Measurements from ENCODE around the gene HSPBAP1.
A peak's percentile ranks its signal among the peaks of the same experiment; 100 is the strongest.

HSPBAP1 gene, protein sequence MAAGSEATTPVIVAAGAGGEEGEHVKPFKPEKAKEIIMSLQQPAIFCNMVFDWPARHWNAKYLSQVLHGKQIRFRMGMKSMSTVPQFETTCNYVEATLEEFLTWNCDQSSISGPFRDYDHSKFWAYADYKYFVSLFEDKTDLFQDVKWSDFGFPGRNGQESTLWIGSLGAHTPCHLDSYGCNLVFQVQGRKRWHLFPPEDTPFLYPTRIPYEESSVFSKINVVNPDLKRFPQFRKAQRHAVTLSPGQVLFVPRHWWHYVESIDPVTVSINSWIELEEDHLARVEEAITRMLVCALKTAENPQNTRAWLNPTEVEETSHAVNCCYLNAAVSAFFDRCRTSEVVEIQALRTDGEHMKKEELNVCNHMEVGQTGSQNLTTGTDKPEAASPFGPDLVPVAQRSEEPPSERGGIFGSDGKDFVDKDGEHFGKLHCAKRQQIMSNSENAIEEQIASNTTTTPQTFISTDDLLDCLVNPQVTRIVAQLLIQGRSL

DNA sequence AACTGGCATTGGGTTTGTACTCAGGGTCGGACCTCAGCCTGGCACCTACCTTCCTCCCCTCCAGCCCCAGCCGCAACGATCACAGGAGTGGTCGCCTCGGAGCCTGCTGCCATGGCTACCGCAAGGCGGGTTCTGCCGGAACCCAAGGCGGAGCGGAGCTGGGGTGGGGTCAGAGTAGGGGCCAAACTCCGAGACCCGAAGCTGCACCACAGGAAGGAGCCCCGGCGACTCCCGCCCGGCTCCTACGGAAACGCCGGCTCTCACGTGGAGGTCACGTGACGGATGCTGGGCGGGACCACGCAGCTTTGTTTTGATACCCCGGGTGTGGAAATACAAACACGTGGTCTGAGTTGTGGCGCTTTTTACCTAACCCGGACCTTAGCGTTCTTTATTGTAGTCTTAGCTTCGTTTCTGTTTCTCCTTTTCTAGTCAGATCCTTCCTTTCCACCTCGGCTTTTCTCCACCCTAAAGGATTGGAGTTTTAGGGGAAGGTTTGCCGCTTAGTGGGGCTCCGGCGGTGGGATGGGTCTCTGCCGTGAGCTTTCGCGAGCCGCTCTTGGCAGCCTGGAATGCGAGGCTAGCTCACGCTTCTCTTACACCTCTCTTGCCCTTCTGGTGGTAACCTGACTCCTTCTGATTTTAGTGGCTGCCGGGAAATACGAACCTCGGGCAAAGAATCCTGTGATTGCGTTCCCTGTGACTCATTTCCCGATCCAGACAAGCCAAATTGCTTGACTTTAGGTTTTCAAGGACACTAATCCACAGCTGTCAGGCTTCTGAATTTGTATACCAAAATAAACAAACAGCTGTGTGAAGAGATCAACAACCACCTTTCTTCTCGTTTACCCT is at the start of gene HSPBAP1:
Gene HSPBAP1, minus strand, starts transcription at position 264 of the 849 bp plus-strand sequence. Its CDS starts 151 bp downstream, at position 113.
- no peak for FAIRE-seq

DNA sequence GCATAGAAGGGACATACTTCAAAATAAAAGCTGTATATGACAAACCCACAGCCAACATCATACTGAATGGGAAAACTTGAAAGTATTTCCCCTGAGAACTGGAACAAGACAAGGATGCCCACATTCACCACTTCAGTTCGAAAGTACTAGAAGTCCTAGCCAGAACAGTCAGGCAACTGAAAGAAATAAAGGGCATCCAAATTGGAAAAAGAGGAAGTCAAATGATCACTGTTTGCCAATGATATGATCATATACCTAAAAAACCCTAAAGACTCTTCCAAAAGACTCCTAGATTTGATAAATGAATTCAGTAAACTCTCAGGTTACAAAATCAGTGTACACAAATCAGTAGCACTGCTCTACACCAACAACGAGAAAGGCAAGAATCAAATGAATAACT is 42.0 kb upstream of the HSPBAP1 start:
- no peak for FAIRE-seq

DNA sequence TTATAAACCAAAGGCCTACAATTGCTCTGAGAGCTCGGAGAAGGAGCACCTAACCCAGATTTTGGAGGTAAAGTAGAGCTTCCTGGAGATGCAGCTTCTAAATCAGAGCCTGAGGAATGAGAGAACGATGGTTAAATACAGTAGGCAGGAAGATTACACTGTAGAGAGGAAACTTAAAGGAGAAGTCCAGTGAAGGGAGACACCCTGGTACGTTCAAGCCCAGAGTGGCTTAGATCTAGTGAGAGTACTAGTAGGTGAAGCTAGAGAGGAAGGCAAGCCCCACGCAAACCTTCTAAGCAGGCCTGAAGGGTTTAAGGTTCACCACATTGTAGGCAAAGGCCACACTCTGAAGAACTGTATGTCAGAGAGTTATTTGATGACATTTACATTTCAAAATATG is 34.6 kb upstream of the HSPBAP1 start:
- FAIRE-seq, result no peak

GRCh38 chr3:122826278-122826677 is 32.6 kb upstream of the HSPBAP1 start:
- no peak for FAIRE-seq

DNA sequence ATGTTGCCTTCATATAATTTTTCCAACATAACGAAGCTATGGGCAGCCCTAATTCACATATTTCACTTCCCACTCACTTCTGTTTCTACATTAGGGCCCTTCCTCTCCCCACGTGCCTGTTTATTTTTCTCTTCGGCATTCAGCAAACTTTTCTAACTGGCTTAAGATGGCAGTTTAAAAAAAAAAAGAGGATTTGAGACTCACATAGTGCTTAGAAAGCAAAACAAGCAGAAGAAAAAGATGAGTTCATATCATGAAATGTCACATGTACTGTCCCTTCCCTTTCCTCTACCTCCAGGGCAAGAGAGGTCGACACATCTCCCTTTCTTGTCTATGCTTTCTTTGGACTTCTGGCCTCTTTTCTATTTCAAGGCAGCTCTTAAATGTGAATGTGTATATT is 31.8 kb upstream of the HSPBAP1 start:
- FAIRE-seq, result no peak

DNA sequence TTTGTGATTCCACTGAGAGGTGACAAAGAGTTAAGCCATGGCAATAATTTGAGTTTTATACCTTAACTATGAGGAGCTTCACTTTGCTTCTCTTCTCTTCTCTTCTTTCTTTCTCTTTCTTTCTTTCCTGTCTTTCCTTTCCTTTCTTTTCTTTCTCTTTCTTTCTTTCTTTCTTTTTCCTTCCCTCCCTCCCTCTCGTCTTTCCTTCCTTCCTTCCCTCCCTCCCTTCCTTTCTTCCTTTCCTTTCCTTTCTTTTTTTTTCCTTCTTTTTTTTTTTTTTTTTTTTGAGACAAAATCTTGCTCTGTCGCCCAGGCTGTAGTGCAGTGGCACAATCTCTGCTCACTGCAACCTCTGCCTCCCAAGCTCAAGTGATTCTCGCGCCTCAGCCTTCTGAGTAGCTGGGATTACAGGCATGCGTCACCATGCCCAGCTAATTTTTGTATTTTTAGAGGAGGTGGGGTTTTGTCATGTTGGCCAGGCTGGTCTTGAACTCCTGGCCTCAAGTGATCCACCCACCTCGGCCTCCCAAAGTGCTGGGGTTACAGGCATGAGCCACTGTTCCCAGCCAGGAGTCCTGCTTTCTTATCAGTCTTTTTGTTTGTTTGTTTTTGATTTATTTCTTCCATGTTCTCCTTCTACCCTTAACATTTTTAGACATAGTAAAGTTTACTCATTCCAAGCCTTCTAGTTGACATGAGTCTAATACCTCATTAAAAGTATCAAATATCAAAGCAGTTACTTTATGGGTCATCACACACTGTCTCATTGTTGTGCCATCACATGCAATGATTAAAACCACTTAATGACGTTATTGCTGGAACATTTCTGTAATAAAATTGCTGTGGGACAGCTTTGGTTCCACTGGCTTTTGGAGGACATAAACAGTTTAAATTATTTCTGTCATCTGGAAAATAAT is 31.1 kb upstream of the HSPBAP1 start:
- no peak for FAIRE-seq

DNA sequence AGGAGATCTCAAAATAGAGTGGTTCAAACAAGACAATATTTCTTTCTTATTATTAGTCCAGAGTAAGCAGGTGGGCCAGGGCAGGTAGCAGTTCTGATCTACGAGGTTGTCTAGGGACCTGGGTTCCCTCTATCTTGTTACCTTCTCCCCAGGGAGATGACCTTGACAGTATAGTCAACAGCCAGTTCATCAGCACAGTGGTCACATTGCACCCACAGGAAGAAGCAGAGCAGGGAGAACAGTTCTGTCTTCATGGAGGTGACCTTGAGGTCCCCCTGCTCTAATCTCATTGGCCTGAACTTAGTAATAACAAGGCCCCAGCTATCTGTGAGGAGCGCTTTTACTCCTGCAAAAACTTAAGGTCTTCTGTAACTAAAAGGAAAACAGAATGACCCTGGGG is 23.0 kb upstream of the HSPBAP1 start:
- FAIRE-seq, result no peak

DNA sequence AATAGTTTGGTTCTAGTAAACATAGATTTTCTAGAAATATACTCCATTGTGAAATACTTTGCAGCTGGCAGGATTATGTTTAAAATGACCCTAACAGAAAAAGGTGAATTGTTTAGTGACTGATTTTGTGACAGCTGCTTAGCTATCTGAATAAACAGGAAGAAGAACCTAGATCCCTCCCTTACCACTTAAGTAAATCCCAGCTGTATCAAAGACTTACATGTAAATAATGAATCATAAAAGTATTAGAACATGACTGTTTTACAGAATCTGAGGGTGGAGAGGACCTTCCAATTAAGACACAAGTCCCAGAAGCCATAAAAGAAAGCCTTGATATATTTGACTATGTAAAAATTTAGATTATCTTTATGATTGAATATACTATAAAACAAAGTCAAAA is 17.1 kb upstream of the HSPBAP1 start:
- peak; percentile 79 for FAIRE-seq

DNA sequence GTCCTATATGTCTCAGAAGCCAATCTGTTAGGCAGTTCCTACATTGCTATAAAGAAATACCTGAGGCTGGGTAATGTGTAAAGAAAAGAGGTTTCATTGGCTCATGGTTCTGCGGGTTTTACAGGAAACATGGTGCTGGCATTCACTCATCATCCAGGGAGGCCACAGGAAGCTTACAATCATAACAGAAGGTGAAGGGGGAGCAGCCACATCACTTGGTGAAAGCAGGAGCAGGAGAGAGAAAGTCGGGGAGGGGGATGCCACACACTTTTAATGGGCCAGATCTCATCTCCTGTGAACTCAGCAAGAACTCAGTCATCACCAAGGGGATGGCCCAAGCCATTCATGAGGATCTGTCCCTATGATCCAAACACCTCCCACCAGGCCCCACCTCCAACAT is 10.3 kb upstream of the HSPBAP1 start:
- no peak for FAIRE-seq

- no peak for FAIRE-seq
Observed at GRCh38 chr3:122802323-122802722, 8.7 kb upstream of the HSPBAP1 start.

DNA sequence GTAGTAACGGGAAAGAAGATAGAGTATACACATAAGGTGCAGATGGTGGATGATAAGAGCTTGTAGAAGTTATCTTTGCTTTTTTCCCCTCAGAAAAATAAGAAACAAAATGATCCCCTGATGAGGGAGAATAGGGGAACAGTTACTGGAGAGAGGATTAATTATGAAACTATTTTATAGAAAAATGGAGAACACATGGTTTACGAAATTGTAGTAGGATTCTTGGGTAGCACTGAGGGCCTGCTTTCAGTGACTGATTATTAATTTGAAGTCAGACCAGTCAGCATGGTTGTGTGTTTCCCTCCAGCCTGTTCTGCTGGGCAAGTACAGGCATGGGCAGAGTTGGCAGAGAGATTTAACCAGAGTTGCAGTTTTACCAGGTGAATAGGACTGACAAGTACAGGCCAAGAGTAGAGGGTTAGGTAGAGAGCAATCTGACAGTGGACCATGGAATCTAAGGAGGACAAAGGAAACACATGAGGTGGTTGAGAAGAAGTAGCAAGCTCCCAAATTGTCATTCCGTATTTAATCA is 7.1 kb upstream of the HSPBAP1 start:
- FAIRE-seq, result no peak

GRCh38 chr3:122800031-122800430 is 6.4 kb upstream of the HSPBAP1 start:
- FAIRE-seq, result no peak

DNA sequence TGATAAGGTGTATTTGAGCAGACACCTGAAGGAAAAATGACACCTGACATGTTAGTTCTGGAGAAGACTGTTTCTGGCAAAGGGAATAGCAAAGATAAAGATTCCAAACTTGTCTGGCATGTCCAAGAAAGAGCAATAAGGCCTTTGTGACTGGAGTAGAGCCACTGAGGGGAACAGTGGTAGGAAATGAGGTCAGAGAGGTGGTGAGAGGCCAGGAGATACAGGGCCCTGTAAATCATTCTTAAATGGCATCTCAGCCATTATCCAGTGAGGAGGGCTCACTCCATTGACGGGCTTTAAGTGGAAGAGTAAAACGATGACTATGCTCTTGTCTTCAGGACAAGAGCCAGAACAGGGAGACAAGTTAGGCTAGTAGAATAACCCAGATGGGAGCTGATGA is 5.7 kb upstream of the HSPBAP1 start:
- no peak for FAIRE-seq

GRCh38 chr3:122797291-122797690 is 3.7 kb upstream of the HSPBAP1 start:
- no peak for FAIRE-seq

DNA sequence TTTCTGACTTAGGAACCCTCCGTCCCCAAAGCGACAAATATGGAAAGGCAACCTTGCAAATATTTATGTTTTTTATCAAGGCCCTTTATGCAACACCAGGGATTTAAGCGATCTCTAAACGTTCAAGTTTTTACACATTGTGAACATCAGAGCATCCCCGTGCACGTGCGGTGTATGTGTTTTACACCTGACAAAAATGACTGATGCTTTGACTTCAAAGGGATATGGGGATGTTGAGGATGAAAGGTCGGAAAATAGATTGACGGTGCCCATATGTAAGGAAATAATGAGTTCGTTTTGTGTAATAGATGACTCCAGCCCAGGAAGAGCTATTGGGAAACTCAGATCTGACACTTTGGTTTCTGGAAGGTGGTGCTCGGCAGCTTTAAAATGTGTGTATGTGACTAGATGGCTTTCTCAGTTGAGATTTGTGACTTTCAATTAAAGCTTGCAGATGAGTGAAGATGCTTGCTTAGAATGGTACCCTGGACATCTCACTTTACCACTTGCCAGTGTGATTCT is 2.1 kb upstream of the HSPBAP1 start:
- no peak for FAIRE-seq

DNA sequence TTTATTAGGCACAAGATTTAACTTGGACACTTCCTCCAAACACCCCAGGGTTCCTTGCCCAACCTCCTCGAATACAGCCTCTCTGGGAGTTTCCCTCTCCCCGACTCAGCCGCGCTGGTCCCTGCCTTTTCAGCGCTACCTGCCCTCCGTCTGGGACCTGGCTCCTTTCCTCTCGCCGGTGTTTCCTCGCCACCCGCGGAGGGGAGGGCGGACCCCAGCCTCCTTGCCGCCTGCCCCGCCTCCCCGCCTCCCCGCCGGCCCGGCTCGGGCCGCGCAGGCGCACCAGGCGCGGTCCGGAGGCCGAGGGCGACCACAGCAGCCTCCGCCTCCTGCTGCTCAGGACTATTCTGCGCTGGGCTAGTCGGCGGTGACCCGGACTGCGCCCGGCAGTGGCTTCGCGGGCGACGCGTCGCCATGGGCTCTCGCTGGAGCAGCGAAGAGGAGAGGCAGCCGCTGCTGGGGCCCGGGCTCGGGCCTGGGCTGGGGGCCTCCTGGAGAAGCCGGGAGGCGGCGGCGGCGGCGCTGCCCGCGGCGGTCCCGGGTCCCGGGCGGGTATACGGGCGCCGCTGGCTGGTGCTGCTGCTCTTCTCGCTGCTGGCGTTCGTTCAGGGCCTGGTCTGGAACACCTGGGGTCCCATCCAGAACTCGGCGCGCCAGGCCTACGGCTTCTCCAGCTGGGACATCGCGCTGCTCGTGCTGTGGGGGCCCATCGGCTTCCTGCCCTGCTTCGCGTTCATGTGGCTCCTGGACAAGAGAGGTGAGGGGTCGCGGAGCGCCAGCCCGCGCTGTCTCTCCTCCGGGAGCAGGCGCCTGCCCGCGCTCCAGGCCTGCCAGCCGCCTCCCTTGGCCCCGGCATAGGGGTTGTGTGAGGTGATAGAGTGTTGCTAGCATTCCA is 1.4 kb upstream of the HSPBAP1 start, which contains the start of gene SLC49A4:
Gene SLC49A4, plus strand, starts transcription at position 291 of the 895 bp plus-strand sequence. Its CDS starts 124 bp downstream, at position 415.
- no peak for FAIRE-seq

DNA sequence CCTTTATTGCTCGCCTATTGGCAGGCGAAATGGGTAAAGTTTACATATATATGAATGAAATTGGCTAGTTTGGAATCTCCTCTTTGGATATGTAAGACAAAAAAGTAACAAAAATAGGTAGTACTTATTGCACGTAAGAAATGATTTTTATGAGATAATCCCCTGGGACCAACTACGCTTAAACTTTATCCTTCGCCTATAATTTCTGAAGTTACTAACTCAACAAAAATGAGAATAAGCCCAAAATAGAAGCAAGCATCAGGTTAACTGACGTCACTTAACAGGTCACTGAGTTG is 800 bp upstream of the HSPBAP1 start:
- FAIRE-seq, result no peak

GRCh38 chr3:122789585-122790273 is 3.9 kb downstream of the HSPBAP1 start:
- no peak for FAIRE-seq

GRCh38 chr3:122787872-122788271 is 5.8 kb downstream of the HSPBAP1 start:
- FAIRE-seq, result no peak

DNA sequence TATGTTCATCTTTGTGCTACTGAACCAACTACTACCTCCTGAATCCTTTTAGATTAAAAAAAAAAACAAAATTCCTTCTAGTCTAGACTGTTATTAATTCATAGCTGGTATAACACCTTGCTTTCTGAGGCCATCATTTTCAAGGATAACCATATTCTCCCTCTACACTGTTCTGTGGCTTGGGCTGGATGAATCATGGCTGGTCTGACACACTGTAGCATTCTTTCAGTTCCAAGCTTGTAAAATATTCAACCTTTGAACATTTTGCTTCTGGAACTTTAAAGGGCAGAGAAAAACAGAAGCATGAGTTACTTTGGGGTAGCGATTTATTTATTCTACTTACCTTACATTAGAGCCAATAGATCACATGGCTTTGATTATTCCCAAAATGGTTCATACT is 7.6 kb downstream of the HSPBAP1 start:
- FAIRE-seq, result no peak

DNA sequence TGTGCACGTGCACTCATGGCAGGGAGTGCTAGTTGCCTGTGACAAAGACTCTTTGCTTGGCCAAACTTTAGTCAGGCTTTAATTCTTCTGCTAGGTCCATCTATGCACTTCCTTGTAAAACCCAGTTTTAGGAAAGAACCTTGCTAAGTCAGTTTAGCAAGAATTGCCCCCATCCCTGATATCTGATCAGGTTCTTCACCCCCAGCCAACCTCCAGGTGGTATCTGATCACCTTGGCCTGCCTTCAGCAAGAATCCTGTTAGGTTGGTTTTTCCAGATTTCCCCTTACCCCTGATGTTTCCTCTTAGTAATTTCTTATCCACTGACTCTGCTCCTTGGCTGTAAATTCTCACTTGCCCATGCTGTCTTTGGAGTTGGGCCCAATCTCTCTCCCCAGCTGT is 8.4 kb downstream of the HSPBAP1 start:
- no peak for FAIRE-seq

Measured in colon (tissue), 2 donors.